ENCODE measurements around the gene WDR13.
A peak's percentile ranks its signal among the peaks of the same experiment; 100 is the strongest.
"Not testable (repeated sequence)": the region's sequence is repeated elsewhere in the genome, so short reads cannot be mapped to it uniquely, and the experiment has no call there.

WDR13 gene

DNA sequence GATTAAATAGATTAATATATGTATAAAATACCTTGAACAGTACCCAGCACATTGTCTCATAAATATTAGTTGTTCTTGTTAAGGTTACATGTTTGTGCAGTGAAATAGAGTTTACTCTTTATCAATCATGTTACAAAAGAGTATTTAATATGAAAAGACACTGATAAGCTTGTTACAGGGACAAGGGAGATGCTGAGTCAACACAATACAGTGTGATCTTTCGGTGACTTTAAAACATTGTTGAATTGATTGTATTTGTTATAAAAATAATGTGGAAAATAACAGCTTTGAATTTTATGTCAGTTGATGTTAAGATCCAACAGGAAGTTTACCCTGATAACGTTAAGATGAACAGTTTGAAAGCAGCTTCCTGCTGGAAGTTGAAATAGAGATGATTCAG is 1.4 kb upstream of the WDR13 start:
- no peak for DNase-seq

DNA sequence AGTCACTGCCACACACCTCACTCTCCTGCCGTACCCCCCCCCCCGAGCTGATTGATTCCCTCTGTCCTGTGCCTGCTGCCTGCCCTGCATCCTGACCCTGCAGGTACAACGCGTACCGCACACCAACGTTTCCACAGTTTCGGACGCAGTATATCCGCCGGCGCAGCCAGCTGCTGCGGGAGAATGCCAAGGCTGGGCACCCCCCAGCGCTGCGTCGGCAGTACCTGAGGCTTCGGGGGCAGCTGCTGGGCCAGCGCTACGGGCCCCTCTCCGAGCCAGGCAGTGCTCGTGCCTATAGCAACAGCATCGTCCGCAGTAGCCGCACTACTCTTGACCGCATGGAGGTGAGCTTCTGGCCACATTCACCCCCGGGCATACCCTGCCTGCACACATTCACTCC is 1.3 kb downstream of the WDR13 start:
- DNase-seq, result no peak

GRCh38 chrX:48599341-48599740 is 2.0 kb downstream of the WDR13 start:
- DNase-seq, result no peak

DNA sequence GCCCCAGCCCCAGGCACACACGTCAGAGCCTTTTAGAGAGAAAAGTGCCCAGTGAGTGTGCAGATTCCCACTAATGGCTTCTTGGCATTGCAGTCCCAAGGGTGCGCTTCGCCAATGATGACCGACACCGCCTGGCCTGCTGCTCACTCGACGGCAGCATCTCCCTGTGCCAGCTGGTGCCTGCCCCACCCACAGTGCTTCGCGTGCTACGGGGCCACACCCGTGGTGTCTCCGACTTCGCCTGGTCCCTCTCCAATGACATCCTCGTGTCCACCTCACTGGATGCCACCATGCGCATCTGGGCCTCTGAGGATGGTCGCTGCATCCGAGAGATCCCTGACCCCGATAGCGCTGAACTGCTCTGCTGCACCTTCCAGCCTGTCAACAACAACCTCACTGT is 2.9 kb downstream of the WDR13 start:
- DNase-seq, result no peak

- no peak for DNase-seq
Measured at GRCh38 chrX:48601741-48602394, 4.6 kb downstream of the WDR13 start.

DNA sequence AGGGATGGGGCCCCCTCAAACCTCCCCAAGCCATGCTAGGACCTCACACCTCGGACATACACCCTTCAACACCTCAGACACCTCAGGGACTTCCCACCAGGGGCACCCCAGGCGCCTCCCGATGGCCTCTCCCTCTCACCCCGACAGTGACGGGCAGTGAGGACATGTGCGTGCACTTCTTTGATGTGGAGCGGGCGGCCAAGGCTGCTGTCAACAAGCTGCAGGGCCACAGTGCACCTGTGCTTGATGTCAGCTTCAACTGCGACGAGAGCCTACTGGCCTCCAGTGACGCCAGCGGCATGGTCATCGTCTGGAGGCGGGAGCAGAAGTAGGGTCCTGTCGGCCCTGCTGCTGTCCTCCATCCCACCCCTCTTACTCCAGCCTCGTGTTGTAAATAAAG is 7.4 kb downstream of the WDR13 start:
- no peak for DNase-seq

GRCh38 chrX:48606091-48606490 is 8.8 kb downstream of the WDR13 start:
- DNase-seq, result no peak

DNA sequence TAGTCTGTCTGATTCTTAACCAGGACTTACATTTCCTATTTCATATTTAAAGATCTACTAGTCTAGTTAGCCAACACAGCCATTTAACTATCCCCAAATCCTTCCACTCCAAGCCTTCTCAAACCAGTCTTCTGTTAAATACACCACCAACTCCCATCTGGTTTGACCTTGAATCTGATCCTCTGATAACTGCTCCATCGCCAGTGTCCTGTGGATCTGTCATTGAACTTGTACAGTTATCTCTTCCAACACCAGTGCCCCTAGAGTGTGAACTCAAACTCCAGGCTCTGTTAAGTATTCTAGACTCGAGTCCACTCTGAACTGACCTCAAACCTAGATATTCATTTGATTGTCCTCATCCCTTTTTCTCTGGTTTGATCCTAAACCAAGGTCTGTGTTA is 14.4 kb downstream of the WDR13 start:
- DNase-seq, result no peak

DNA sequence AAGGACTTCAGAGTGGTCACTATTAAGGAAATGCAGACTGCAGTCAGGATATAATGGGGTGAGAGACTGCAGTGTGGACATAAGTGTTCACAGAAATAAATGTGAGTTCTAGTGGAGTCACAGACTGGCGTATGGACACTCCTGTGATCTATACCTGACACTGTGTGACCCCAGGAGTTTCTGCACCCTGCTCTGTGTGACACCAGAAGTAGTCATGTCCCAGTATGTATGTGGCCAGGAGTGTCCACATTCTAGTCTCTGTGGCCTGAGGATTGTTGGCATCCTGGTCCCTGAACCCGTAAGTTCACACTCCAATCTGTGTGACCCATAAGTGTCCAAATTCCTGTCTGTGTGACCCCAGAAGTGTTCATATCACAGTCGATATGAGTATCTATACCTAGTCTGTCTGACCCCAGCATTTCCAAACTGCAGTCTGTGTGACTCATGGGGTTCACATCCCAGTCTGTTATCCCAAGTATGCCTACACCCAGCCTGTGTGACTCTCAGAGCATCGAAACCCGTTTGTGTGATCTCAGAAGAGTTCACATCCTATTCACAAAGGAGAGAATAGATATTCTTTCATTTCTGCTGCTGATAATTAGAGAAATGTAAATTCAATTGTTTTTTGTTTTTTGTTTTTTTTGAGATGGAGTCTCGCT is 16.3 kb downstream of the WDR13 start:
- DNase-seq, result no peak

- no peak for DNase-seq
Measured at GRCh38 chrX:48616576-48616975, 19.3 kb downstream of the WDR13 start.

- no peak for DNase-seq
Measured at GRCh38 chrX:48617542-48618340, 20.4 kb downstream of the WDR13 start.

- no peak for DNase-seq
Measured at GRCh38 chrX:48626401-48627298, 29.4 kb downstream of the WDR13 start.

DNA sequence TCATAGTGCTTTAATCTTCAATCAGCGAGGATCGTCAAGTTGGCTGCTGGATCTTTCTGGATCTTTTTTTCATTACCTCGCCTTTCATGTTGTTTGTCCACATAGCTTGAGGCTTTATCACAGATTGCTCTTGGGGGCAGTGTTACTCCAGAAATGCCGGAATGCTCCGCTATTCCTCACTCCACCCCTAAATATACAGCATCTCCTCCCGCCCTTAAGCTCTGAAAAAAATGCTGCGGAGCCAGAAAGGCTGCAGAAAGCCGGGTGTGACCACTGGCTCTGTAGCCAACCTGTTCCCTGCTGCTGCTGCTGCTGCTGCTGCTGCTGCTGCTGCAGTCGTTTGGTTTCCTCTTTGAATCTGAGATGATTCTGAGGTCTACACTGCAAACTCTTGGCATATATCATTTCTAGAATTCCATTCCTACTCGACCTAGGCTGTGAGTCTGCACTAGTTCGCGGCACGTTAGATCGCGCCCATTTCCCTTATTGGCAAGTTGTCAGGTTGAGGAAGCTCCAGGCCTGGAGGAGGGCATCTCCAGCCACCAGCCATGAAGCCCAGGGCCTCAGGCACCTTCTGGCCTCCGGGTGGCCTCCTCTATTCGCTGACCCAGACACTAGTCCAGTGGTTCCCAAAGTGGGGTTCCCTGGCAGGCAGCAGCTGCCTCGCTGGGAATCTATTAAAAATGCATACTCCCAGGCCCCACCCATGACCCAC is 34.2 kb downstream of the WDR13 start:
- peak; percentile 92 for DNase-seq

DNA sequence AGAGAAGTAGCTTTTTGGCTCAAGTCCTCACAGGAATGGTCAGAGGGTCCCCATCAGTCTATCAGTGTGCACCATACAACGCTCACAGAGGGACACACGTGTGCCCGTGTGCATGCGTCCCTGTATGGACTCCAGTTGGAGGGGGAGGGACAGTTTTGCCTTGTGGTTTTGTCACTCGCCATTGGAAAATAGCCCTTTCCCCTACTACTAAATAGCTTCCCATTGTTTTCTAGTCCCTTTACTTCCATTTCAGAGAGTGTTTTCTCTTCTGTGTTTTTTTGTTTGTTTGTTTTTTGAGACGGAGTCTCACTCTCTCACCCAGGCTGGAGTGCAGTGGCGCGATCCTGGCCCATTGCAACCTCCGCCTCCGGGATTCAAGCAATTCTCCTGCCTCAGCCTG is 34.9 kb downstream of the WDR13 start:
- no peak for DNase-seq

GRCh38 chrX:48636301-48636700 is 39.0 kb downstream of the WDR13 start:
- DNase-seq, result no peak

GRCh38 chrX:48636776-48637175 is 39.5 kb downstream of the WDR13 start:
- DNase-seq, result no peak

DNA sequence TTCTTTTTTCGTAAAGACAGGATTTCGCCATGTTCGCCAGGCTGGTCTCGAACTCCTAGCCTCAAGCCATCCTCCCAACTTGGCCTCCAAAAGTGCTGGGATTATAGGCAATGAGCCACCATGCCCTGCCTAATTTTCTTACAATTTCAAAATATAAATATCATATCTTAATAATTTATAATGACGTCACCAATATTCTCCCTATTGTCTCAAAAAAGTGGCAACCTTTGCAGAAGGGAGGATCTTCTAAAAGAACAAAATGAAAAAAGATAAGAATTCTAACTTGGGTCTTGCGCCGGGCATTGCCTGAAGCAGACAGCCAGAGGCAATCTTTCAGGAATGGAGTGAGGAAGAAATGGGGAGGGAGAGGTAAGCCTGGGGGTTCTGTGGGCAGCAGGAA is 48.4 kb downstream of the WDR13 start:
- no peak for DNase-seq

DNA sequence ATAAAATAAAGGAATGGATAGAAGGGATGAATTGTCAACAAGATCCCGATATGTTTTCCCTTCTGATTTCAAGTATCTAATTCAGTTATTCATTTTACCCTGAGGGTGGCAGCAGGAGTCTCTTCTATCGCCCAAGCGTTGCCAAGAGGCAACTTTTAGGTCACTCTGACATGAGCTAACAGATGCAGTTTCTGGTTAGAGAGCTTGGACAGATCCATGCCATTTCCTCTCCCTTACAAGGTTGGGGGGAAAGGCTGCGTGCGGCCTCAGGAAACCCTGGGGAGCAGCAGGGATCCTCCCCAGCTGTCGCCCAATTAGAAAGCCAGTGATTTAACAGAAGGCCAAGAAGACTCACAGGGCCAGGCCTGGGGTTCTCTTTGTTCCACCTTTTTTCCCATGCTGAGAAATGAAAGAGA is 51.1 kb downstream of the WDR13 start:
- peak; percentile 39 for DNase-seq

DNA sequence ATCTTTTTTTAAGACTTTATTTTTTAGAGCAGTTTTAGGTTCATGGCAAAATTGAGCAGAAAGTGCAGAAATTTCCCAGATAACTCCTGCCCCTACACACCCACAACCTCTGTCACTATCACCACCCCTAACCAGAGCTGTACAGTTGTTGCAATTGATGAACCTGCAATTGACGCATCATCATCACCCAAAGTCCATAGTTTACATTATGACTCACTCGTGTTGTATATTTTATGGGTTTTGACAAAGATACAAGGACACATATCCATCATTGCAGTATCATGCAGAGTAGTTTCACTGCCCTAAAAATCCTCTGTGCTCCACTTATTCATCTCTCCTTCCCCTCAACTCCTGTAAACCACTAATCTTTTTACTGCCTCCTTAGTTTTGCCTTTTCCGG is 51.8 kb downstream of the WDR13 start:
- no peak for DNase-seq

DNA sequence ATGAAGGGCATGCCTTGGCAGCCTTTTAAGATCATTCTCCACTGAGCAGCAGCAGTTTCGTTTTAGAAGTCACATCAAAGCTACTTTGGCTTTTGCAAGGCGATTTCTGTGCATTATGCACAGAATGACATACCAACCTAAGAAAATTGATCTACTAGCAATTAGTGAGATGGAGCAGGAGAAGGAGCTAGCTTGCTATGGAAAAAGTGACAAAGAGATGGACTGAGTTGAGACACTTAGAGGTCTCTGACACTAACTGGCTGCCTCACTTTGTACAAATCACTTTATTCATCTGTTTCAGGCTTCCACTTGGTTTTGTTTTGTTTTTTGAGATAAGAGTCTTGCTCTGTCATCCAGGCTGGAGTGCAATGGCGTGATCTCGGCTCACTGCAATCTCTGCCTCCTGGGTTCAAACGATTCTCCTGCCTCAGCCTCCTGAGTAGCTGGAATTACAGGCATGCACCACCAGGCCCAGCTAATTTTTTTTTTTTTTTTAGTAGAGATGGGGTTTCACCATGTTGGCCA is 54.8 kb downstream of the WDR13 start:
- not testable (repeated sequence) for DNase-seq

- not testable (repeated sequence) for DNase-seq
Measured at GRCh38 chrX:48654746-48655145, 57.5 kb downstream of the WDR13 start.

Measured in femur (tissue), 1 donor.